HCT116 (cell line): ENCODE results near the gene PPM1B. TPM values are rescaled to one million over a fixed set of nuclear protein-coding genes. Genes with fewer than 3 reads are reported as not detected.

Source experiments
- ATAC-seq: fragments of 200-7000 bp; cut with Tn5 transposase; 2 replicates; pipeline ENCODE4 v1.9.1; 2020; ENCODE audit warnings: mild to moderate bottlenecking, moderate library complexity
- BruUV-seq: library from RNA; stranded (reverse); fragments of 400-500 nt; replicated peaks from 2 replicates; lab custom pipeline; 2021; lab: Mats Ljungman, UMichigan
- CTCF ChIA-PET: fragments of 300-600 bp; sonication (Branson Sonifier 250); formaldehyde crosslinking; loops from one replicate; lab custom pipeline; 2021; ENCODE audit warnings: antibody characterized with exemption; lab: Charles Lee
- POLR2A ChIA-PET: fragments of 300-600, 350-600 bp; sonication (Branson Sonifier 250); formaldehyde crosslinking; loops from one replicate; lab custom pipeline; 2021; ENCODE audit warnings: antibody characterized with exemption; lab: Charles Lee
- RAD21 ChIA-PET, 2 experiments: fragments of 300-600 bp; sonication (Branson Sonifier 250); formaldehyde crosslinking; loops; one replicate each; lab custom pipeline; 2023; ENCODE audit warnings: low total read pairs in 2 of 2; ENCODE audit not compliant: uncharacterized antibody in 2 of 2, unreplicated experiment in 2 of 2, low non-redundant PET in 1 of 2; lab: Charles Lee
- DNase-seq: peaks from one replicate; pipeline ENCODE4 v3.0.0-alpha.2; 2010; ENCODE audit warnings: low read depth, low spot score
- H2AFZ ChIP-seq: fragments of 200-600 bp; shearing (Covaris generic), sonication (generic); 2 replicates; pipeline ENCODE4 v1.6.1; 2017; ENCODE audit warnings: low read depth, mixed run types, mixed read lengths, antibody characterized with exemption, low read length; ENCODE audit not compliant: poor library complexity, severe bottlenecking
- H3K27ac ChIP-seq: 2 replicates; pipeline ENCODE4 v1.5.1; 2012; ENCODE audit warnings: low read depth, low read length
- H3K27me3 ChIP-seq: fragments of 200-600 bp; sonication (generic); 2 replicates; pipeline ENCODE4 v1.6.1; 2016; ENCODE audit warnings: mixed run types, low read length, mixed read lengths; ENCODE audit not compliant: insufficient read depth
- H3K36me3 ChIP-seq, 2 experiments: fragments of 200-500 bp in 1 of 2; fragments of 200-600 bp in 1 of 2; sonication (Bioruptor generic) in 1 of 2; sonication (generic) in 1 of 2; 2 replicates each; pipeline versions ENCODE4 v1.5.1 to v1.6.1; 2014 to 2016; ENCODE audit warnings: low read length in 2 of 2, inconsistent platforms in 1 of 2, mixed read lengths in 1 of 2, mixed run types in 1 of 2; ENCODE audit not compliant: insufficient read depth in 2 of 2, control insufficient read depth in 1 of 2
- H3K4me1 ChIP-seq, 2 experiments: fragments of 200-600 bp in 1 of 2; sonication (generic) in 1 of 2; 2 replicates each; pipeline versions ENCODE4 v1.5.1 to v1.6.1; 2012 to 2017; ENCODE audit warnings: low read length in 2 of 2, inconsistent platforms in 1 of 2, mild to moderate bottlenecking in 1 of 2, mixed read lengths in 1 of 2, mixed run types in 1 of 2, moderate library complexity in 1 of 2; ENCODE audit not compliant: insufficient read depth in 2 of 2, control insufficient read depth in 1 of 2
- H3K4me2 ChIP-seq: fragments of 200-600 bp; sonication (generic); 2 replicates; pipeline ENCODE4 v1.6.1; 2017; ENCODE audit warnings: mixed run types, low read length, mixed read lengths
- H3K4me3 ChIP-seq, 2 experiments: fragments of 200-600 bp in 1 of 2; sonication (generic) in 1 of 2; replicated peaks in 1 of 2; 2 replicates each; pipeline ENCODE4 v1.5.1; 2011 to 2016; ENCODE audit warnings: low read length in 2 of 2, control low read depth in 1 of 2, low read depth in 1 of 2, mild to moderate bottlenecking in 1 of 2, mixed read lengths in 1 of 2, mixed run types in 1 of 2
- H3K79me2 ChIP-seq: fragments of 200-600 bp; sonication (generic); 2 replicates; pipeline ENCODE4 v1.6.1; 2017; ENCODE audit warnings: mild to moderate bottlenecking, mixed run types, low read length, moderate library complexity, mixed read lengths; ENCODE audit not compliant: insufficient read depth
- H3K9ac ChIP-seq: fragments of 200-600 bp; sonication (generic); 2 replicates; pipeline ENCODE4 v1.6.1; 2016; ENCODE audit warnings: low read length, mixed read lengths
- H3K9me2 ChIP-seq: fragments of 200-600 bp; sonication (generic), shearing (Covaris generic); 2 replicates; pipeline ENCODE4 v1.6.1; 2017; ENCODE audit warnings: mixed run types, mild to moderate bottlenecking, moderate library complexity; ENCODE audit not compliant: insufficient read depth
- H3K9me3 ChIP-seq, 2 experiments: fragments of 200-500 bp in 1 of 2; fragments of 200-600 bp in 1 of 2; sonication (Bioruptor generic) in 1 of 2; sonication (generic) in 1 of 2; 2 replicates each; pipeline ENCODE4 v1.6.1; 2014 to 2017; ENCODE audit warnings: low read length in 2 of 2, mixed read lengths in 2 of 2, inconsistent platforms in 1 of 2, low read depth in 1 of 2, mild to moderate bottlenecking in 1 of 2, mixed run types in 1 of 2, moderate library complexity in 1 of 2; ENCODE audit not compliant: control insufficient read depth in 1 of 2, insufficient read depth in 1 of 2
- H4K20me1 ChIP-seq: fragments of 200-600 bp; sonication (generic), shearing (Covaris generic); 2 replicates; pipeline ENCODE4 v1.6.1; 2017; ENCODE audit warnings: mixed run types, mild to moderate bottlenecking, moderate library complexity; ENCODE audit not compliant: insufficient read depth
- CBX3 ChIP-seq: IDR thresholded peaks from 2 replicates; pipeline ENCODE4 v1.6.1; 2012; ENCODE audit warnings: low read depth
- CEBPB ChIP-seq: IDR thresholded peaks from 2 replicates; pipeline ENCODE4 v1.6.1; 2012; ENCODE audit warnings: low read depth
- EGR1 ChIP-seq: IDR thresholded peaks from 2 replicates; pipeline ENCODE4 v1.6.1; 2012; ENCODE audit warnings: low read depth
- ELF1 ChIP-seq: IDR thresholded peaks from 2 replicates; pipeline ENCODE4 v1.6.1; 2012; ENCODE audit warnings: low read depth, borderline replicate concordance
- EZH2 ChIP-seq: fragments of 200-600 bp; sonication (generic); IDR thresholded peaks from 2 replicates; pipeline ENCODE4 v1.6.1; 2017; ENCODE audit warnings: antibody characterized with exemption, mixed run types
- FOSL1 ChIP-seq: IDR thresholded peaks from 2 replicates; pipeline ENCODE4 v1.6.1; 2012; ENCODE audit warnings: low read depth
- JUND ChIP-seq: IDR thresholded peaks from 2 replicates; pipeline ENCODE4 v1.6.1; 2012
- POLR2AphosphoS5 ChIP-seq: IDR thresholded peaks from 2 replicates; pipeline ENCODE4 v1.6.1; 2011; ENCODE audit warnings: mild to moderate bottlenecking, low read depth, low read length, moderate library complexity
- SP1 ChIP-seq: IDR thresholded peaks from 2 replicates; pipeline ENCODE4 v1.6.1; 2012; ENCODE audit warnings: low read depth
- SRF ChIP-seq: IDR thresholded peaks from 2 replicates; pipeline ENCODE4 v1.6.1; 2012; ENCODE audit warnings: low read depth
- TCF7L2 ChIP-seq: IDR thresholded peaks from 2 replicates; pipeline ENCODE4 v1.7.0; 2011; ENCODE audit warnings: borderline replicate concordance, inconsistent platforms; ENCODE audit not compliant: insufficient read depth, insufficient read length; ENCODE audit errors: extremely low read depth
- ZNF274 ChIP-seq: fragments of 200-500 bp; sonication (Bioruptor generic); IDR thresholded peaks from 2 replicates; pipeline ENCODE4 v1.6.1; 2014; ENCODE audit warnings: mild to moderate bottlenecking, low read depth, low read length, inconsistent platforms
- intact Hi-C: fragments of 100-400 bp; cut with micrococcal nuclease; formaldehyde crosslinking; loops from 2 replicates; pipeline ENCODE4 v1.10.0; 2022
- total RNA-seq: library from RNA; stranded (reverse); gene quantifications from one replicate; pipeline ENCODE4 v1.2.1, GENCODE V29; 2021; ENCODE audit not compliant: unreplicated experiment
- TF ChIP-seq, protein P1 (sequence below): IDR thresholded peaks from 2 replicates; pipeline ENCODE4 v1.6.1; 2012

PPM1B gene
- total RNA-seq, 1 experiment from 2014 or later = 36.9 TPM

DNA sequence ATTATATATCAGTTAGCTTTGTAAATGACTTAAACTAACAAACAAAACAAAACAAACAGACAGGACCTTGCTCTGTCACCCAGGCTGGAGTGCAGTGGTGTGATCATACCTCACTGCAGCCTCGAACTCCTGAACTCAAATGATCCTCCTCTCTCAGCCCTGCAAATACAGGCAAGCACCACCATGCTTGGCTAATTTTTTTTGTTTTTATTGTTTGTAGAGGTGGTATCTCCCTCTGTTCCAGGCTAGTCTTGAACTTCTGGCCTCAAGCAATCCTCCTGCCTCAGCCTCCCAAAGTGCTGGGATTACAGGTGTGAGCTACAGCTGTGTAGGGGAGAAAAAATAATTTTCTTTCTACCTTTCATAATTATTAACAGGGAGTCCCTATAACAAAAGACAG is 33.8 kb upstream of the PPM1B start:
- no peaks in the 10 kb centered on the region for H3K9me3 ChIP-seq
- no peaks in the 10 kb centered on the region for H3K27me3 ChIP-seq
- DNase-seq (no peak), ATAC-seq (no peak)
- no peak overlapping the region for H2AFZ ChIP-seq
- intact Hi-C loops = no loop called here
- H3K27ac ChIP-seq = no peak overlapping the region
- no peaks in the 10 kb centered on the region for H4K20me1 ChIP-seq
- H3K36me3 ChIP-seq = no peaks in the 10 kb centered on the region
- H3K79me2 ChIP-seq = no peaks in the 10 kb centered on the region
- H3K4me2 ChIP-seq = no peak overlapping the region
- no peak for TF ChIP-seq CBX3
- TF ChIP-seq, protein P1, sequence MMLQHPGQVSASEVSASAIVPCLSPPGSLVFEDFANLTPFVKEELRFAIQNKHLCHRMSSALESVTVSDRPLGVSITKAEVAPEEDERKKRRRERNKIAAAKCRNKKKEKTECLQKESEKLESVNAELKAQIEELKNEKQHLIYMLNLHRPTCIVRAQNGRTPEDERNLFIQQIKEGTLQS = no peak
- TF ChIP-seq POLR2AphosphoS5 = no peak
- TF ChIP-seq EGR1 = no peak
- BruUV-seq = no TSS peak
- RAD21 ChIA-PET = no interaction called here
- no peak overlapping the region for H3K9ac ChIP-seq
- no peaks in the 10 kb centered on the region for H3K9me2 ChIP-seq
- CTCF ChIA-PET = no interaction called here
- no peak overlapping the region for H3K4me3 ChIP-seq
- POLR2A ChIA-PET = no interaction called here
- H3K4me1 ChIP-seq = peaks cover 0 to 19% of the 10 kb centered on the region in 2 experiments; a peak in 2 of 4 replicates

DNA sequence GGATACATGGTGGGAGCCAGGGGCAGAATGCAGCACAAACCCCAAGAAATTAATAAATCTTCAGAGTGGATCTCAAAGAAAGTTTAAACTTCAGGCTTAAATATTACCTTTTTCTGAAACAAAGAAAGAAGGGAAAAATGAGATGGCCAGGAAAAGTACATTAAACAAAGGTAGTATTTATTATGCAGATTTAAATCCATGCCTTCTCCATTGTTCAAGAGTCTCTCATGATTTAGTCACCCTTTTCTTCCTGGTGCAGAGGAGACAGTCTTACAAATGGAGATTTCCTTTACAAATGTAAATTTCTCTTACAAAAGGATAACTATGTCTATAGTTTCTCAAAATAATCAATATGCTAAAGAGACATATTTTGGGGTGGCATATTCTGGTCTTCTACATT is 33.4 kb upstream of the PPM1B start:
- no TSS peak for BruUV-seq
- Histone ChIP-seq H3K4me1 (peaks cover 0 to 18% of the 10 kb centered on the region in 2 experiments; a peak in 2 of 4 replicates), H3K36me3 (no peaks in the 10 kb centered on the region), H3K4me3 (no peak overlapping the region), H2AFZ (no peak overlapping the region), H3K9ac (no peak overlapping the region), H3K4me2 (no peak overlapping the region), H3K27me3 (no peaks in the 10 kb centered on the region), H3K27ac (no peak overlapping the region), H3K79me2 (no peaks in the 10 kb centered on the region), H3K9me2 (no peaks in the 10 kb centered on the region), H4K20me1 (no peaks in the 10 kb centered on the region), H3K9me3 (no peaks in the 10 kb centered on the region)
- DNase-seq (no peak), ATAC-seq (no peak)
- intact Hi-C loops = no loop called here
- no peak for TF ChIP-seq POLR2AphosphoS5
- TF ChIP-seq TCF7L2 = no peak
- no peak for TF ChIP-seq ZNF274
- TF ChIP-seq CBX3 = no peak
- TF ChIP-seq FOSL1 = no peak
- TF ChIP-seq ELF1 = no peak
- no peak for TF ChIP-seq CEBPB
- TF ChIP-seq SP1 = no peak
- no peak for TF ChIP-seq EZH2
- no peak for TF ChIP-seq JUND
- no peak for TF ChIP-seq SRF
- RAD21 ChIA-PET = no interaction called here
- CTCF ChIA-PET = no interaction called here
- POLR2A ChIA-PET = no interaction called here
